CD14-positive monocyte (primary cell): ENCODE data around the gene SLC6A6. TPM values are rescaled to one million over a fixed set of nuclear protein-coding genes. Genes with fewer than 3 reads are reported as not detected.

ENCODE experiments used
- DNase-seq, 3 donors: peaks; one replicate each; pipeline ENCODE4 v3.0.0-alpha.2; 2011 to 2022
- H2AFZ ChIP-seq: 2 replicates; pipeline ENCODE4 v1.6.0; 2012; ENCODE audit warnings: mild to moderate bottlenecking, low read depth, low read length, inconsistent platforms; ENCODE audit not compliant: insufficient read depth, poor library complexity, severe bottlenecking
- H3K27ac ChIP-seq, 2 donors: 1 replicate in 1 of 2; 2 replicates in 1 of 2; pipeline ENCODE4 v1.5.1; 2012 to 2013; ENCODE audit warnings: low read length in 2 of 2, control low read depth in 1 of 2, inconsistent platforms in 1 of 2, low read depth in 1 of 2, mild to moderate bottlenecking in 1 of 2
- H3K27me3 ChIP-seq, 2 donors: one replicate each; pipeline versions ENCODE4 v1.6.0 to v1.6.1; 2011 to 2013; ENCODE audit warnings: low read length in 2 of 2; ENCODE audit not compliant: control insufficient read depth in 2 of 2, insufficient read depth in 2 of 2
- H3K36me3 ChIP-seq, 2 donors: replicated peaks in 1 of 2; 1 replicate in 1 of 2; 2 replicates in 1 of 2; pipeline versions ENCODE4 v1.5.1 to v1.6.1; 2012 to 2013; ENCODE audit warnings: low read length in 2 of 2, control low read depth in 1 of 2, inconsistent platforms in 1 of 2, mild to moderate bottlenecking in 1 of 2; ENCODE audit not compliant: insufficient read depth in 2 of 2, control insufficient read depth in 1 of 2
- H3K4me1 ChIP-seq, 2 donors: 1 replicate in 1 of 2; 2 replicates in 1 of 2; pipeline versions ENCODE4 v1.5.1 to v1.6.1; 2012 to 2013; ENCODE audit warnings: low read length in 2 of 2, control low read depth in 1 of 2, inconsistent platforms in 1 of 2, mild to moderate bottlenecking in 1 of 2, moderate library complexity in 1 of 2; ENCODE audit not compliant: insufficient read depth in 2 of 2, control insufficient read depth in 1 of 2
- H3K4me2 ChIP-seq: replicated peaks from 2 replicates; pipeline ENCODE3; 2012; ENCODE audit warnings: low read length, moderate library complexity, mild to moderate bottlenecking; ENCODE audit not compliant: poor library complexity, severe bottlenecking; ENCODE audit errors: extremely low read depth
- H3K4me3 ChIP-seq, 3 experiments: fragments of 200-600 bp in 1 of 3; sonication (generic) in 1 of 3; replicated peaks in 1 of 3; 1 replicate in 2 of 3; 2 replicates in 1 of 3; pipeline ENCODE4 v1.5.1; 2011 to 2013; ENCODE audit warnings: low read length in 3 of 3, mild to moderate bottlenecking in 3 of 3, control low read depth in 2 of 3, low read depth in 2 of 3, inconsistent platforms in 1 of 3, moderate library complexity in 1 of 3
- H3K79me2 ChIP-seq: 2 replicates; pipeline ENCODE4 v1.6.0; 2012; ENCODE audit warnings: mild to moderate bottlenecking, control low read depth, inconsistent platforms, low read length, moderate library complexity; ENCODE audit not compliant: insufficient read depth
- H3K9ac ChIP-seq: 2 replicates; pipeline ENCODE4 v1.6.0; 2017; ENCODE audit warnings: low read length, mild to moderate bottlenecking; ENCODE audit not compliant: insufficient read depth, poor library complexity, severe bottlenecking
- H3K9me3 ChIP-seq, 2 donors: replicated peaks in 1 of 2; 1 replicate in 1 of 2; 2 replicates in 1 of 2; pipeline versions ENCODE4 v1.5.1 to v1.6.1; 2012 to 2013; ENCODE audit warnings: low read length in 2 of 2, control low read depth in 1 of 2; ENCODE audit not compliant: control insufficient read depth in 1 of 2, insufficient read depth in 1 of 2
- H4K20me1 ChIP-seq: 2 replicates; pipeline ENCODE4 v1.6.0; 2012; ENCODE audit warnings: mild to moderate bottlenecking, low read length, control low read depth, moderate library complexity; ENCODE audit not compliant: insufficient read depth
- H3K27ac Mint-ChIP-seq, 7 donors: one replicate each; pipeline ENCODE4 v1.8.0; 2020; ENCODE audit warnings: mild to moderate bottlenecking in 7 of 7, mixed read lengths in 7 of 7, moderate library complexity in 6 of 7, inconsistent platforms in 2 of 7
- H3K27me3 Mint-ChIP-seq, 3 donors: one replicate each; pipeline ENCODE4 v1.8.0; 2021 to 2022; ENCODE audit warnings: low read depth in 3 of 3, mild to moderate bottlenecking in 3 of 3, mixed read lengths in 3 of 3, moderate library complexity in 3 of 3, inconsistent platforms in 1 of 3
- H3K36me3 Mint-ChIP-seq, 2 donors: one replicate each; pipeline ENCODE4 v1.8.0; 2020; ENCODE audit warnings: mixed read lengths in 2 of 2, inconsistent platforms in 1 of 2, mild to moderate bottlenecking in 1 of 2
- H3K4me1 Mint-ChIP-seq: one replicate; pipeline ENCODE4 v1.8.0; 2020; ENCODE audit warnings: mild to moderate bottlenecking, mixed read lengths
- H3K4me3 Mint-ChIP-seq, 2 donors: one replicate each; pipeline ENCODE4 v1.8.0; 2020; ENCODE audit warnings: mild to moderate bottlenecking in 2 of 2, mixed read lengths in 2 of 2, moderate library complexity in 1 of 2
- H3K9me3 Mint-ChIP-seq, 7 donors: one replicate each; pipeline ENCODE4 v1.8.0; 2020 to 2022; ENCODE audit warnings: mixed read lengths in 7 of 7, mild to moderate bottlenecking in 6 of 7, moderate library complexity in 6 of 7, inconsistent platforms in 2 of 7
- WGBS: methylation state at CpG from one replicate; pipeline ENCODE4 v1.1.5; 2013; ENCODE audit warnings: missing lambda C conversion rate; ENCODE audit not compliant: insufficient coverage; 5-methylcytosine and 5-hydroxymethylcytosine counted together
- intact Hi-C, 2 donors: fragments of 100-400 bp; cut with micrococcal nuclease; formaldehyde crosslinking; loops; one replicate each; pipeline versions ENCODE4 v1.15.0 to v1.15.1; 2023
- polyA plus RNA-seq, 3 donors: library from polyadenylated mRNA; depleted of rRNA in 1 of 3; unstranded in 2 of 3; stranded (reverse) in 1 of 3; fragments of 300-500 nt in 2 of 3; fragments of >200 nt in 1 of 3; fragmentation: Illumina TruSeq in 2 of 3; gene quantifications; 1 replicate in 2 of 3; 2 replicates in 1 of 3; pipeline ENCODE4 v1.2.3, GENCODE V29; 2012 to 2021
- TF ChIP-seq, protein P1 (sequence below): fragments of 200-600 bp; IDR thresholded peaks from one replicate; pipeline ENCODE4 v1.8.0; 2022; ENCODE audit warnings: antibody characterized with exemption, mild to moderate bottlenecking

SLC6A6 gene
- polyA plus RNA-seq, 3 donors = 18.4 to 136 (median 24.5) TPM

GRCh38 chr3:14368885-14369284, 33.5 kb upstream of the SLC6A6 start:
- H3K4me2 ChIP-seq = no peak overlapping the region
- H3K79me2 ChIP-seq = no peaks in the 10 kb centered on the region
- H4K20me1 ChIP-seq = no peaks in the 10 kb centered on the region
- Mint-ChIP-seq H3K27ac (no peak overlapping the region), H3K36me3 (peaks cover 0 to 1% of the 10 kb centered on the region in 2 donors), H3K4me1 (peaks cover 69% of the 10 kb centered on the region), H3K27me3 (peaks cover 1 to 8% (median 7%) of the 10 kb centered on the region in 3 donors), H3K9me3 (no peaks in the 10 kb centered on the region), H3K4me3 (no peak overlapping the region)
- H3K9ac ChIP-seq = no peak overlapping the region
- no peaks in the 10 kb centered on the region for H3K36me3 ChIP-seq
- H3K4me1 ChIP-seq = peaks cover 33 to 51% of the 10 kb centered on the region in 2 donors
- no peaks in the 10 kb centered on the region for H3K9me3 ChIP-seq
- DNase-seq = no peak
- TF ChIP-seq, protein P1, sequence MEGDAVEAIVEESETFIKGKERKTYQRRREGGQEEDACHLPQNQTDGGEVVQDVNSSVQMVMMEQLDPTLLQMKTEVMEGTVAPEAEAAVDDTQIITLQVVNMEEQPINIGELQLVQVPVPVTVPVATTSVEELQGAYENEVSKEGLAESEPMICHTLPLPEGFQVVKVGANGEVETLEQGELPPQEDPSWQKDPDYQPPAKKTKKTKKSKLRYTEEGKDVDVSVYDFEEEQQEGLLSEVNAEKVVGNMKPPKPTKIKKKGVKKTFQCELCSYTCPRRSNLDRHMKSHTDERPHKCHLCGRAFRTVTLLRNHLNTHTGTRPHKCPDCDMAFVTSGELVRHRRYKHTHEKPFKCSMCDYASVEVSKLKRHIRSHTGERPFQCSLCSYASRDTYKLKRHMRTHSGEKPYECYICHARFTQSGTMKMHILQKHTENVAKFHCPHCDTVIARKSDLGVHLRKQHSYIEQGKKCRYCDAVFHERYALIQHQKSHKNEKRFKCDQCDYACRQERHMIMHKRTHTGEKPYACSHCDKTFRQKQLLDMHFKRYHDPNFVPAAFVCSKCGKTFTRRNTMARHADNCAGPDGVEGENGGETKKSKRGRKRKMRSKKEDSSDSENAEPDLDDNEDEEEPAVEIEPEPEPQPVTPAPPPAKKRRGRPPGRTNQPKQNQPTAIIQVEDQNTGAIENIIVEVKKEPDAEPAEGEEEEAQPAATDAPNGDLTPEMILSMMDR = no peak
- H3K4me3 ChIP-seq = no peak overlapping the region
- intact Hi-C loops = no loop called here
- no peak overlapping the region for H2AFZ ChIP-seq
- H3K27ac ChIP-seq = no peak overlapping the region
- no CpG with 5 or more reads among the region's 2 CpGs for WGBS
- no peaks in the 10 kb centered on the region for H3K27me3 ChIP-seq

GRCh38 chr3:14369675-14370669, 32.4 kb upstream of the SLC6A6 start:
- Histone ChIP-seq H3K27me3 (no peaks in the 10 kb centered on the region), H3K9ac (no peak overlapping the region), H4K20me1 (no peaks in the 10 kb centered on the region), H3K4me2 (no peak overlapping the region), H2AFZ (no peak overlapping the region), H3K27ac (no peak overlapping the region), H3K4me1 (peaks cover 31 to 55% of the 10 kb centered on the region in 2 donors), H3K79me2 (no peaks in the 10 kb centered on the region), H3K9me3 (no peaks in the 10 kb centered on the region), H3K36me3 (no peaks in the 10 kb centered on the region), H3K4me3 (no peak overlapping the region)
- Mint-ChIP-seq H3K4me3 (no peak overlapping the region), H3K36me3 (peaks cover 0 to 1% of the 10 kb centered on the region in 2 donors), H3K9me3 (no peaks in the 10 kb centered on the region), H3K27me3 (peaks cover 1 to 7% (median 6%) of the 10 kb centered on the region in 3 donors), H3K4me1 (peaks cover 71% of the 10 kb centered on the region), H3K27ac (peak overlapping the region in 5 of 7 donors; percentile 58 to 89 (median 69))
- TF ChIP-seq, protein P1 = no peak
- intact Hi-C loops = no loop called here
- WGBS = 81% methylated on average over 15 of the region's 15 CpGs
- no peak for DNase-seq
